Astrocyte of the hippocampus (primary cell): ENCODE results near the gene PRR20G.

Experiments used
- DNase-seq: peaks from one replicate; pipeline ENCODE4 v3.0.0; 2011; ENCODE audit warnings: low read depth, low spot score

PRR20G gene

DNA sequence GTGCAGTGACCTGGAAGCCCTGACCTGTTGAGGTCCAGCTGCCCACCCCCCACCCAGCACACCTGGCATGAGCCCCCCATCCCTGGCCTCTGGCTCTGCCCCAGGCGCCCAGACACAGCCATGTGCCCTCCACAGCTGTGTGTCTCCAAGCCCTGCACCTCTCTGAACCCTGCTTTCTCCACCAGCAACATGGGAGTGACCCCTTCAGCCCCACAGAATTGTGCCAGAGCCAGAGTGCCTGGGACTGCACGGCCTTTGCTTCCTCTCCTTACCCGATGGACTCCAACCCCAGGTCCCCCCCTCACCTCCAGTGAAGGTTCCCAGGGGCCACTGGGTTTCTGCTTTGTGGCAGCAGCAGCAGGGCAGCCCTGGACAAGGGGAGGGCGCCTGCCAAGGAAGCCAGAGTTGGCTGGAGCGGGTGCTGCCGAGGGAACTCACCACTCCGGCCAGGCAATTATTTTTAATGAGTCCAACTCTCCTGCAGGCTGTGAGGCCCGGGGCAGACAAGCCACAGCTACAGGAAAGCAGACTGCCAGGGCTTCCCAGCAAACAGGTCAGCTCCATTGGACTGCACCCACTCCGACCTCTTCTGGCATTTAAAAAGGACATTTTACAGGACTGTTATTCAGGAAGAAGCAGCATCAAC, 24.1 kb downstream of the PRR20G start:
- DNase-seq = peak; percentile 20

DNA sequence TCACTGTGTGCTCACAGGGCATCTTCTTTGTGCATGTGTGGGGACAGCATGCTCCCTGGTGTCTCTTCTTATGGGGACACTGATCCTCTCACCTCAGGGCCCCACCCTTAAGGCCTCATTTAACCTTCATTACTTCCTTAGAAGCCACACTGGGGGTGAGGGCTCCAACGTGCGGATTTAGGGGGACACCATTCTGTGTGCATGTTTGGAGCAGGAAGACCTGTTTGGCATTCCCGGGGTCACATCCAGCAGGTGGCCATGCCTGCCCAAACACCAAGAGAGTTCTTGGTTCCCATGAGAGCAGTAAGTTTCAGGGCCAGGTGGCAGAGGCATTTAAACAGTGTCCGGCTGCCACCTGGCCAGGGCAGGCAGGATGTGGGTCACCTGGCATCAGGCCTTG, 24.8 kb downstream of the PRR20G start:
- DNase-seq = no peak

DNA sequence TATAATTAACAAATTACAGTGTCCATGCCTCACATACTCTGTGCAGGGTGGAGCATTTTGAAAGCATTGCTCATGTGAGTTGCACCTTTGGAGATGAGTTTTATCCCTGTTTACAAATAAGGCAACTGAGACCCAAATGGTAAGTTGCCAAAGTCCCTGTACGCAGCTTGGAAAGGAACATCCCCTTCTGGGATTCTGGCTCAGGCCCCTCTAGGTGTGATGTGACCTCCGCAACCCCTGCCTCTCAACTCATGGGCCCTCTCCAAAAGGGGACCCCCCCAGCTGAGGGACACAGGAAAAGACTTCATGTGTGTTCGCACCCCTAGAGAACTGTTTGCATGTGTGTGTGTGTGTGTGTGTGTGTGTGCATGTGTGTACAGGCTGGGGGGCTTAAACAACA, 25.3 kb downstream of the PRR20G start:
- no peak for DNase-seq

DNA sequence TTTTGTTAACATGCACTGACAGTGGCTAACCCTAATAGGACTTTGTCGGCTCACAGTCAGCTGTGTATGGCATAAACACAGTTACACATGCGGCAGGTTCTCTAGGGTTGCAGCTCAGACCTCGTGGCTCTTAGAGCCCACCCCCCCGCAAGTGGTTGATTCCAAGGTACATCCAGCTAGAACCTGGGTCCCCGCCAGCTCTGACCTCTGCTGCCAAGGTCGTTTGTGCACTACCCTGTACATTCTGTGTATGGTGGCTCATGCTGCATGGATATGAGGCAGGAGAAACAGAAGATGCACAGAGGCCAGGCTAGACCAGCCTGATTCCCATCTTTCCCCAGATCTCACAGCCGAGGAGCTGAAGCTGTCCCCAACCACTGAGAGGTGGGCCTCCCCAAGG, 25.9 kb downstream of the PRR20G start:
- no peak for DNase-seq

DNA sequence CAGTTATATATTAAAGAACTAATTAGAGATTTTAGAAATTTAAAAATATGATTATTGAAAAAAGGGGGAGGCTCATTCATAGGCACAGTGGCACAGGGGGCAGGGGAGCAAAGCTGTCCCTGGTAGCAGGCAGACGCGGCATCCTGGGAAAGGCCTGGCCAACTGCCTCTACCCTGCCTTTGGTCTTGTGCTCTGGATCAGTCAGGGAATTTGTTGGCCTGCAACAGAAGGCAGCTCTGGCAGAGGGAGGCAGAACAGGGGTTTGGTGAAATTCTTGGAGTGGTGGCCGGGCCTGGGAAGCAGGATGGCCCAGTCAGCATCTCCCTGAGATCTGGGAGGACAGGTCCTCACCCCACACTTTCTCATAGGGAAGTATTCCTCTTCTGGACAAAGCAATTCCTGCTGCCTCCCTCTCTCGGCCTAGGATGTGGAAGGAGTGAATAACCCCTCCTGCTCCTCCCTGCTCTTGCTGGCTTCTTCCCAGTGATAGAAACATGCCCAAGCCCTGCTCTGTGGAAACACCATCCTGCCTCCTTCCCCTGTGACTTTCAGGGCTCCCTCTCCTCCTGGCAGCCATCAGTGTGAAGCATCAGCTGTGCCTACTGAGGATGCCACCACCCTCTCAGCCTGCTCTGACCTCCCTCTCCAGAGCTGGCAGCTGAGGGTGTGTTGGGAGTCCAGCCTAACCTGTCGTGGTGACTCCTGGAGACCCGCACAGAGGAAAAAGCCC, 26.9 kb downstream of the PRR20G start:
- no peak for DNase-seq

DNA sequence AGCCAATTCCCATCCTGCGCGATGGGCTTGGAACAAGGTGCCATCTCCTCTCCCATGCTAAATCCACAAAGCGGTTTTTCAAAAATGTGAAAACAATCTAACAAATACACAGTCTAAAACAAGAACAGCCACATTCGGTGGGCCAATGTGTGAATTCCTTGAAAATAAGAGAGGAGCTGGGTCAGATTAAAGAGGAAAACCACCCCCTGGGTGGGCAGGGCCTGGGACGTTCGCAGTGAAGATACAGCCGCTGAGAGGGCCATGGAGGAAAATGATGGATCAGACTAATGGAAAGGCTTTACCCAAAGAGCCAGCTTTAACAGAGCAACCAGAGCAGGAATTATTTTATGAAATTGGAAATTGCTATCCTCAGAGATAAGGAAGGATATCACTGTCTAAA, 27.4 kb downstream of the PRR20G start:
- DNase-seq = no peak

DNA sequence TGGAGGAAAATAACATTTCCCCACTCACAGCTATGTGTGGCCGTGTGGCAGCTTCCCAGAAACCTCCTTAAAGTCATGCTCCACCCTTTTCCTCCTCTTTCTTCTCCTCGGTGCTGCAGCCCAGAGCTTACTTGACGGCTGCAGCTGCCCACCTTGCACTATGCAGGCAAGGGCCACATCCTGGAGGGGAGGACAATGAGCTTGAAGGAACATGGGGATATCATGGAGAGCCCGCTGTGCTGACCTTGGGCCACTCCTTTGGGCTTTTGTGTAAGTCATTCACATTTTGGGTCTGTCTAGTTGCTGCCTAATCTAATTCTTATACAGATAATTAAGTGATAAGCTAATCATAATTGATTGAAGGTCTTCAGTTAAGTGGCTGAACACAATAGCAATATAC, 28.0 kb downstream of the PRR20G start:
- no peak for DNase-seq

DNA sequence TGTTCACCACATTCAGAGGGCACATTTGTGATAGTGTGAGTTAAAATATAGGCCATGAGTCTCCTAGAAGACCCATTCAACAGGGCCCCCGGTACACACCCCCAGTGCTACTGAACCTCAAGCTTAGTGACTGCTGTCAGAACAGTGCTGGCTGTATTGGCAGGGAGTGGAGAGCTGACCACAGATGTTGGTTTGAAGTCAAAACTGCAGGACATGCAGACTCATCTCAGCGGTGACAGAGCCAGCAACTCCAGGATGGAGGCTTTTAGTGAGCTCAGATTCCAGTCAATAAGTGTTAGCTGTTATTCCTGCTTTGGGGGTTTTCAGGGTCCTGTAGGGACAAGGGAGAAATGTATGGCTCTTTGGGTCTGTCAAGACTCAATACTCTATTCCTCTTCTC, 29.1 kb downstream of the PRR20G start:
- no peak for DNase-seq

DNA sequence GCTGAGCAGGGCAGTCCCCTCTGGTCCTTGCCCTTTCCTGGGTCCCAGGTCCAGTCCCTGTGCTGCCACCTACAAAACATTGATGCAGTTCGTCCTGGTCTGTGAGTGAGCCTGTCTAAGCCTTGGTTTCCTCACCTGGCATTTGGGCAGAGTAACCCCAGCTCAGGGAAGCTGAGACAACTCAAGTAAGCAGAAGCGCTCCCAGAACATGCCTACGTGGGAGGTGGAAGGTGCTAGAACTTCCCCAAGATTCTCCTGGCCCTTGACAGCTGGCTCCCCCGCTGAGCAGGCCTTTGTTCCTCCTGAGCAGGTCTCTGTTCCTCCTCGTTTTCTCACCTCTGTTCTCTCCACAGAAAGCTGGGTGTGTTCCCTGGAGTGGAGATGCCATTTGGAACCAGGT, 30.5 kb downstream of the PRR20G start:
- DNase-seq = no peak

DNA sequence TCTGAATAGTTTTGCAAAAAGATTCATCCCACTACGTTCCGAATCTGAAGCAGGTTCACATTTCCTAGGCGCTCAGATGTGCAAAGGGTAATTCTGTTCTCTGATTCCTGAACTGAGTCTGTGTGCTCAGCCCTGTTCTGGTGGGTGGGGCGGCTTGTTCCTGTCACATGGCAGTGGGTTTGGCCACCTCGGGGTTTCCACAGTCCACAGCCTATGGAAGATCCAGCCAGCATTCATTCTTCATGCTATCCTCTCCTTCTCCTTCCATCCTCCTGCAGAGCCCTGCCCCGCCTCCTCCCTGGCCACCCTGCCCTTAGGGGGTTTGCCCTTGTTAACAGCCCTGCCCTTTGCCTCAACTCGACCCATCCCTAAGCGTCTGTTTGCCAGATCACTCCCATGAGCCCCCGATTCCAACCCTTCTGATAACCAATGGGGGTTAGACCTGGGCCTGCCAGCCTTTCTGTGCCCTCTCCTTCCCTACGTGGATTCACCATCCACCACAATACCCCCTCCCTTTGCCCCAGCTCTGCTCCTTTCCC, 31.0 kb downstream of the PRR20G start:
- DNase-seq = no peak

DNA sequence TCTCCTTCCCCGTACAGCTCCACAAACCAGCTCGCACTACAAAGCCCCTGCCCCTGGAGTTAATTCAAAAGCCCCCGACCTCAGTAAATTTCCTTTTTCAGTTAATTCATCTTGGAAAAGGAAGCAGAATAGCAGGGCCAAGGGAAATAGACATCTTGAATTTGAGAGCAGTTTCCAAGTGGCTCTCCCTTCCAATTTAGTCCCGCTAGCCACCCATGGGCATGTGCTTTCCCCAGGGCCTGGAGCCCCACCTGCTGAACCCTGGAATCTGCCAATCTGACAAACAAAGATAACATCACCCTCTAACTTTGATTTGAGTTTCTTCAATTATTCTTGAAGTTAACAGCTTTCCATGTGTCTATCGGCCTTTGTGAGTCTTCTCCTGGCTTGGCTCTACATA, 31.7 kb downstream of the PRR20G start:
- no peak for DNase-seq

DNA sequence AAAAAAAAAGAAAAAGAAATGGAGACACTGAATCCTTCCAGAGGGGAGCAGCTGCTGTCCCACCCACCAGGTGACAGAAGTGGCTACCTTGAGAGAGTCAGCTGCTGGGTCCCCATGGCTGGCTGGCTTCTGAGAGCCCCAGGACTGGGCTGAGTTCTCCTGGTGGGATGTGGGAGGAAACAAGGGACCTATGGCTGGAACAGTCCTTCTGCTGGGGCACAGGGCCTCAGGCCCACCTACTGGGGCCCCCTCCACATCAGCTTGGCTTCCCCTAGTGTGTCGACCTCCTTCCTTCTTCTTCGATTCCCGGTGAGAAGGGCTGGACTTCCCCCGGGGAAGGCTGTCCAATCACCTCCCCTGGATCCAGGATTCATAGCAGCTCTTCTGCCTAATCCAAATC, 32.3 kb downstream of the PRR20G start:
- no peak for DNase-seq

DNA sequence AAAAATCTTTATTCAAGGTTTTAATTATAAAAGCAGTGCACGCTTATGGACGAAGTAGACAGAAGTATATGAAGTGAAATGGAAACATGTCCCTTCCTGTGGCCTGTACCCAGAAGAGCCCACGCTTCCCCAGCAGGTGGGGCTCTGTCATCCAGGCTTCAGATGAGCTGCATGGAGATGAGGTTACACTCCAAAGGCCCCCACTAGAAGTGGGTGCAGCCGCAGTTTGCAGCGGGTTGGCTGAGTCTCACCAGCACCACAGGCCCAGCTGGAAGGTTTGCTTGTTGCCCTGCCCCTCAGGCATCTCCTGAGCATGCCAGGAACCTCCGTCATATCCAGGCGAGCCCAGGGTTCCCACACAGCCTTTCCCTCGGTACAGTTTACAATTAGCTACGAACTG, 33.1 kb downstream of the PRR20G start:
- DNase-seq = no peak

DNA sequence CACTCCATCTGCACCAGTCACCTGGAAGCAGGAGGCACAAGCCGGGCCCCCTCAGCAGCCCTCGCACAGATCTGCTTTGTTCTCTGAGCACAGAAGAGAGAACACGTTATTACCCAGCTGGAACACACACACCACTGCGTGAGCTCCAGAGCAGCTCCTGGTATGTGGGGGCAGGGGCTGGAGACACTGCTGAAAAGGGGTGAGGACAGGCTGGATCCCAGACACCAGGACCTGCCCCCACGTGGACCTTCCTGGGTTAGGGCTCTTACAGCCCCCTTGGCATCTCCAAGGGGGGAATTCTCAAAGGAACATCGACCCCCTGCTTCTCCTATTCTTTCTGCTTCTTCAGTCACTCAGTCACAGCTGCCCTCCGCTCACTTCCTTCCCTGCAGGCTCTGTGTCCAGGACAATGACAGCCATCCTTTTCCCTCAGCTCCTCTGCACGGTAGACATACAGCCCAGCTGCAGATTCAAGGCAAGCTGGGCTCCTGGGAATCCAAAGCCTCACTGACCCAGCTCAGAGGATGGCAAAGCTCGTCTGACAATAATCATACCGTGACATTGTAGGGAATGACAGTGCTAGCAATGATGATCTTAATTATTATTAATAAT, 33.7 kb downstream of the PRR20G start:
- DNase-seq = no peak

DNA sequence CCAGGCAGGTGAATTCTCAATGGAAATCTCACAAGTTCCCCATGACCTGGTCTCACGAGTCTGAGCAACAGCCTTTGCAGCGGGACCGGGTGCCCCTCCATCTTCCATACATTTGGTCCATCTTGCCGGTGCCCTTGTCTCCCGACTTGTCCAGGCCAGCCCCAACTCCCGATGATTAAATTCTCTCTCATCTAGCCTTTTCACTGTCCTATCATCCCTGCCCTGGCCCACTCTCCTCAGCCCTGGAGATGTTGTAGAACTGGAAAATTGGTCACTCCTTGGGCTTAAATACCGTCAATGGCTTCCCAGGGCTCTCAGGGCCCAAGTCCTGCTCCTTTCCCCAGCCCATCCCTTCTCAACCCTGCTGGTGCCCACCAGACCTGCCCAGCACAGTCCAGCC, 34.4 kb downstream of the PRR20G start:
- DNase-seq = no peak

DNA sequence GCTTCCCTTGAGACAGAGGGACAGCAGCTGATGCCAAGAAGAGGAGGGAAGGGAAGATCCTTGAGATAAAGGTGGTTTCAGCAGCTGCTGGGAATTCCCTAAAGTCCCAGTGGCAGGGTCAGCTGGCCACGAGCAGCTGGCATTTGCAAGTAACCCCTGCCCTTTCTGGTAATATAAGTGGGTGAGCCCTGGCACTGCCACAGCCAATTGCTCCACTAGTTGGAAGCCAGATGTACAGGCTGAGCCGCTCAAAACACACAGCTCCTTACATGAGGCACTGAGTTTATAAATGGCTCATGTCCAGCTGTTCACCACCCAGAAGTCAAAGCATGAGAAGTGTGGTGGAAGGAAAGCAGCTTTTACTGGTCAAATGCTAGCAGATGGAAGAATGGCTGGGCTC, 35.4 kb downstream of the PRR20G start:
- no peak for DNase-seq

DNA sequence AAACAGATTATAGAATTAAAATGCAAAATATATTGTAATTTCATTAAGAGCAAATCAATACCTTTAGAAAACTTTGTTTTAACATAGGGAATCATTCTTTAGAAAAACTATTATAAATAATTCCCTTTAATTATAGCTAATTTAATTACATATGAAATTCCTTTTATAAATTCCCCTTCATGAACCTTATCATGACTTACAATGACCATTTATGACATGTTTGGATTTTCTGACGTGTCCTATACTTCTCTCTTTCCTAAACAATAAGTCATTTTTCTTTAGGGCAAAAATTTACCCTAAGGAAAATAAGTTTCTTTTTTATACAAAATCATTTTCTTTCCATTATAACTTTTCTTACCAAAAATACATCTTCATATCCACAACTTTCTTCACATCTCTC, 37.8 kb downstream of the PRR20G start:
- no peak for DNase-seq

DNA sequence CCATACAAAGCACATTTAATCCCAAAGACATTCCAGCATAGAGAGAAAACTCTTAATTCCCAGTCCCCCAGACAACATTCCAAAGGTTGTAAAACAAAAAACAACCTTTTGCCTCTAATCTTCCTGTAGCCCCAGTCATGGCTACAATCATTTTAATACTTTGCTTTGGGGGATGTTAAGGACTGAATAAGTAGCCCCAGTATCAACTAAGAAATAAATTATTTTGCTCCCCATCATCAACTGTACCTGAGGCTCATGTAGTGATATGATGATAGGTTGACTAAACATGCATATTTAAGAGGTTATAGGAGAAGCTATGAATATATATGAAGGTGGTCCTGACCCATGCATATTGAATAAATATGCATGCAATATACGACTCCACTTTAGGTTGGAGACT, 40.6 kb downstream of the PRR20G start:
- no peak for DNase-seq

DNA sequence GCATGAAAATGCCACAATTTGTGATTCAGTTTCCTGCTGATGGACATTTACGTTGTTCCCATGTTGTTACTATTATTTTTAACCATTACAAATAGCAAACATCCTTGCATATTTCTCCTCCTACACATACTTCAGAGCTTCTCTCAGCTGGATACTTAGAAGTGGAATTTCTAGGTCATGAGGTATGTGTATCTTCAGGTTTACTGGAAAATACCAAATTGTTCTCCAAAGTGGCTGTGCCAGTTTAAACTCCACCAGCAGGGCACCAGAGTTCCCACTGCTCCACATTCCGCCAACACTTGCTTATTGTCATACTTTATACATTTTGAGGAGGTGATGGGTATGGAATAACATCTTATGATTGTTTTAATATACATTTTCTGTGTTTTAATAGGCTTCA, 49.2 kb downstream of the PRR20G start:
- no peak for DNase-seq

DNA sequence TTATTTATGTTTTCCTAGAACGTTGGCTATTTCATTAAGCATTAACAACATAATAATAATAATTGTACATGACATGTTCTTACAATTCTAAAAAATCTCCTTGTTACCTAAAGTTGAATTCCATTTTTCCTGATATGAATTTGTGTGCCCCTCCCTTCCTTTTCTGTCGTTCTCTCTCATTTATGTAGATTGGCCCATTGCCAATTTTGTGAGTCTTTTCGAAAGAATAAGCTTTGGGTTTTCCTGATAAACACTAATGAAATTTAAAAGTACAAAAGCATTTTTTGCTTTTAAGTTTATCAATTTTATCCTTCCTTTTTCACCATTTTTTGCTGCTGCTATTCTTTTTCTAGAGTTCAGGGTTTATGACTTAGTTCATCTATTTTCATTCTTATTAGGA, 50.0 kb downstream of the PRR20G start:
- no peak for DNase-seq

DNA sequence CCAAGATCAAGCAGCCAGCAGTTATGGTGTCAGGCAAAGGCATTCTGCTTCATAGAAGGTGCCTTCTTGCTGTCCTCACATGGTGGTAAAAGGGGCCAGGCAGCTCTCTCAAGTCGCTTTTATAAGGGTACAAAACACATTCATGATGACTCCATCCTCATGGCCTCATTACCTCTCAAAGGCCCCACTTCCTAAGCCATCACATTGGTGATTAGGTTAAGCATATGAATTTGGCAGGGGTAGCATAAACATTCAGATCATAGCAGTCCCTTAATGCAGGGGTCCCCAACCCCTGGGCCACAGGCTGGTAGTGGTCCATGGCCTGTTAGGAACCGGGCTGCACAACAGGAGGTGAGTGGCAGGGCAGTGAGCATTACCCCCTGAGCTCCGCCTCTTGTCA, 52.1 kb downstream of the PRR20G start:
- no peak for DNase-seq

DNA sequence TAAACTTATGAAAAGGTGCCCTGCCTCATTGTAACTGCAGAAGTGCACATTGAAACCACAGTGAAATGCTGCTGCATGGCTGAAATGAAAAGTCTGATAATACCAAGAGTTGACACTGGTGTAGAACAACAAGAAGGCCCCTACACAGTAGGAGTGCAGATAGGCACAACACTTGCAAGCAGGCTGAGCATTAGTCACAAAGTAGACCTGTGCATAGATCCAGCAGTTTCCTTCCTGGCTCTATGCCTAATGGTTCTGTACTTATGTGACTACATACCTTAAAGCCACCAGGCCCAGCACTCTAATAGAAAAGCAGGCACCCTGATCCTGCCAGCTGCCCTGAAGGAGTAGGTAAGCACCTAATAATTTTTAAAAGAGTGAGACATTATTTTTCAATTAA, 53.1 kb downstream of the PRR20G start:
- no peak for DNase-seq
